Stomach (tissue), 4 donors: ENCODE results near the gene RGS6.

ENCODE experiments used
- EP300 ChIP-seq: sonication (generic); formaldehyde crosslinking; IDR thresholded peaks from one replicate; pipeline ENCODE4 v1.6.1; 2017; ENCODE audit warnings: antibody characterized with exemption
- TF ChIP-seq, protein P1 (sequence below), 7 experiments: fragments of 450-650 bp in 4 of 7; fragments of 200-600 bp in 3 of 7; sonication (generic) in 3 of 7; IDR thresholded peaks; one replicate each; pipeline ENCODE4 v1.5.1; 2016 to 2019; ENCODE audit warnings: antibody characterized with exemption in 7 of 7, control low read depth in 2 of 7, mild to moderate bottlenecking in 1 of 7

GRCh38 chr14:72013721-72014345, 81.6 kb downstream of the RGS6 start:
- TF ChIP-seq, protein P1, sequence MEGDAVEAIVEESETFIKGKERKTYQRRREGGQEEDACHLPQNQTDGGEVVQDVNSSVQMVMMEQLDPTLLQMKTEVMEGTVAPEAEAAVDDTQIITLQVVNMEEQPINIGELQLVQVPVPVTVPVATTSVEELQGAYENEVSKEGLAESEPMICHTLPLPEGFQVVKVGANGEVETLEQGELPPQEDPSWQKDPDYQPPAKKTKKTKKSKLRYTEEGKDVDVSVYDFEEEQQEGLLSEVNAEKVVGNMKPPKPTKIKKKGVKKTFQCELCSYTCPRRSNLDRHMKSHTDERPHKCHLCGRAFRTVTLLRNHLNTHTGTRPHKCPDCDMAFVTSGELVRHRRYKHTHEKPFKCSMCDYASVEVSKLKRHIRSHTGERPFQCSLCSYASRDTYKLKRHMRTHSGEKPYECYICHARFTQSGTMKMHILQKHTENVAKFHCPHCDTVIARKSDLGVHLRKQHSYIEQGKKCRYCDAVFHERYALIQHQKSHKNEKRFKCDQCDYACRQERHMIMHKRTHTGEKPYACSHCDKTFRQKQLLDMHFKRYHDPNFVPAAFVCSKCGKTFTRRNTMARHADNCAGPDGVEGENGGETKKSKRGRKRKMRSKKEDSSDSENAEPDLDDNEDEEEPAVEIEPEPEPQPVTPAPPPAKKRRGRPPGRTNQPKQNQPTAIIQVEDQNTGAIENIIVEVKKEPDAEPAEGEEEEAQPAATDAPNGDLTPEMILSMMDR (IDR thresholded peaks at IDR 0.05): no peak
- no peak for TF ChIP-seq EP300
